ENCODE measurements around the gene ARL6IP4. TPM values are rescaled to one million over a fixed set of nuclear protein-coding genes. Genes with fewer than 3 reads are reported as not detected.

Gene ARL6IP4
- total RNA-seq, 2 donors from 2014 or later: 232 to 257 TPM

DNA sequence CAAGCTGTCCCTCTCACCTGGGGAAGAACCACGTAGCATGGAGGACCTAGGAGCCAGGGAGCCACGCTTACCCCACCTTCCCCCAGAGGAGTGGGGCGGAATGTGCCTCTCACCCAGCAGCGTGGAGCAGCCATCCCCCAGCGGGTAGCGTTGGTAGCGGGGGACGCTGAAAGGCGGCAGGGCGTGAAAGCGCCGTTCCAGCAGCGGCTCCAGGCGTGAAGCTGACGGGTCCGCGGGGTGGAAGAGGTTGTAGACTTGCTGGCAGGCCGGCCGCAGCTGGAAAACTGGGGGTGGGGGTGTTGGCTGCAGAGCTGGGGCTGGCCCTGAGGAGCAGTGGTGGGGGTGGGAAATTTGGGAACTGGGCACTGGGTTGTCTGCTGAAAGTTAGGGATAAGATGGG lies 11.9 kb downstream of the ARL6IP4 start:
- 71% methylated on average over 19 of the region's 19 CpGs for WGBS
- intact Hi-C loops (cut with DNase I): no loop called here
- no peaks in the 10 kb centered on the region for H3K9me3 ChIP-seq
- H3K4me3 ChIP-seq: no peak overlapping the region
- no peaks in the 10 kb centered on the region for H3K27me3 ChIP-seq (replicated peaks; ENCODE audit: insufficient read depth)
- H3K27ac ChIP-seq: no peak overlapping the region
- TF ChIP-seq POLR2A (IDR thresholded peaks at IDR 0.05): no peak
- no peak for TF ChIP-seq POLR2AphosphoS5 (IDR thresholded peaks at IDR 0.05)
- DNase-seq (ENCODE audit: low spot score): no peak
- no peaks in the 10 kb centered on the region for H3K36me3 ChIP-seq
- no peaks in the 10 kb centered on the region for H3K4me1 ChIP-seq (replicated peaks)

DNA sequence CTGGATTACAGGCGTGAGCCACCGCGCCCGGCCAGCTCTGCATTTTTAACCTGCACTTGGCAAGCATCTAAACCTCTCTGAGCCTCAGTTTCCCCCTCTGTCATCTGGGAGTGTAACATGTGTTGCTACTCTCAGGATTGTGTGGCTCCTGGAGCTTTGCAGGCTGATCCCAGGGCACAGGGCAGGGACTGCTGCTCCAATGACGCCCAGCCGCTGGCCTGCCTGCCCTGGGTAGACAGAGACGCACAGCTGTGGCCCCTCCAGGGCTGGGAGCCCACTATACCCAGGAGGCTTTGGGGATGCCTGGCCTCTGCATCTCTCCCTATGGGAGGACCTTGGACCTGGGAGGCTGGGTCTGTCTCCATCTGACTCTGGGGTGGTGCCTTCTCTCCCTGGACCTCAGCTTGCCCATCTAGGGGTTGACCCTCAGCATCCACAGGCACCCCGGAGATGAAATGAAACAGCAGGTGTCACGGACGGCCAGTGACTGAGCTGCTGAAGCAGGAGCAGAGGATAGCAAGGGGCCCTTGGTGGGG lies 13.7 kb downstream of the ARL6IP4 start:
- no peak overlapping the region for H3K4me3 ChIP-seq
- no peaks in the 10 kb centered on the region for H3K9me3 ChIP-seq
- no peak overlapping the region for H3K27ac ChIP-seq
- H3K36me3 ChIP-seq: no peaks in the 10 kb centered on the region
- no peaks in the 10 kb centered on the region for H3K27me3 ChIP-seq (replicated peaks; ENCODE audit: insufficient read depth)
- TF ChIP-seq POLR2AphosphoS5 (IDR thresholded peaks at IDR 0.05) (no peak), POLR2A (IDR thresholded peaks at IDR 0.05) (no peak)
- TF ChIP-seq, protein P1, sequence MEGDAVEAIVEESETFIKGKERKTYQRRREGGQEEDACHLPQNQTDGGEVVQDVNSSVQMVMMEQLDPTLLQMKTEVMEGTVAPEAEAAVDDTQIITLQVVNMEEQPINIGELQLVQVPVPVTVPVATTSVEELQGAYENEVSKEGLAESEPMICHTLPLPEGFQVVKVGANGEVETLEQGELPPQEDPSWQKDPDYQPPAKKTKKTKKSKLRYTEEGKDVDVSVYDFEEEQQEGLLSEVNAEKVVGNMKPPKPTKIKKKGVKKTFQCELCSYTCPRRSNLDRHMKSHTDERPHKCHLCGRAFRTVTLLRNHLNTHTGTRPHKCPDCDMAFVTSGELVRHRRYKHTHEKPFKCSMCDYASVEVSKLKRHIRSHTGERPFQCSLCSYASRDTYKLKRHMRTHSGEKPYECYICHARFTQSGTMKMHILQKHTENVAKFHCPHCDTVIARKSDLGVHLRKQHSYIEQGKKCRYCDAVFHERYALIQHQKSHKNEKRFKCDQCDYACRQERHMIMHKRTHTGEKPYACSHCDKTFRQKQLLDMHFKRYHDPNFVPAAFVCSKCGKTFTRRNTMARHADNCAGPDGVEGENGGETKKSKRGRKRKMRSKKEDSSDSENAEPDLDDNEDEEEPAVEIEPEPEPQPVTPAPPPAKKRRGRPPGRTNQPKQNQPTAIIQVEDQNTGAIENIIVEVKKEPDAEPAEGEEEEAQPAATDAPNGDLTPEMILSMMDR (IDR thresholded peaks at IDR 0.05): no peak
- no peak for DNase-seq (ENCODE audit: low spot score)
- H3K4me1 ChIP-seq (replicated peaks): no peaks in the 10 kb centered on the region
- WGBS: 94% methylated on average over 10 of the region's 10 CpGs
- intact Hi-C loops (cut with DNase I): no loop called here

DNA sequence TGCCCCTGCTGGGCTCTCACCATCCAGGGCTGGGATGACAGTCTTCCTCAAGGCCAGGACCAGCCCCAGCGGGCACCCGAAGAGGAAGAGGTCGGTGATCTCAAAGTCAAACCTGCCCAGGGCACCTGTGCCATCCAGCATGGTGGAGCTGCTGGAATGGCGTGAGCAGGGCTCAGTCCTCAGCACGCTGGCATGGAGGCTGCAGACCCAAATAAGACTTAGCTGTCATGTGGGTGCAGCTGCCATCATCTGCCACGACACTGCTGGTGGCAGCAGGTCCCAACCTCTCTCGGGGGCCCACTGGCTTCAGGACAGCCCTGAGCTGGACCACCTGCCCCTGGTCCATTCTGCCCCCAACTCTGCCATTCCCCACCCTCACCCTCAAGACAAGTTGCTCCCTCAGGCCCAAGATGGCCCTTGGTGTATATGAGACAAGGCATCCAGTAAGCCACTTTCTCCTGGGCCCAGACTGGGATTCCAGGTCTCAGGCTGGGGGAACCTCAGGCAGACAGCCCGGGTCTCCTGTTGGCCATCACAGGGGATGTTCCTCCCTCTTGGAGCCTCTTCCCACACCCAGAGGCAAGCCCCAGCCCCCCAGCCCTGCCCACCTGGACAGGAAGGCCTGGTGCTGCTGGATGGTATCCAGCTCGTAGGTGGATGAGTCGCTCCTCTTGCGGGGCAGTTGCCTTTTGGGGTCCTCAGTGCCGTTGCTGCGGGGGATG lies 14.5 kb downstream of the ARL6IP4 start:
- no peak overlapping the region for H3K27ac ChIP-seq
- intact Hi-C loops (cut with DNase I): no loop called here

DNA sequence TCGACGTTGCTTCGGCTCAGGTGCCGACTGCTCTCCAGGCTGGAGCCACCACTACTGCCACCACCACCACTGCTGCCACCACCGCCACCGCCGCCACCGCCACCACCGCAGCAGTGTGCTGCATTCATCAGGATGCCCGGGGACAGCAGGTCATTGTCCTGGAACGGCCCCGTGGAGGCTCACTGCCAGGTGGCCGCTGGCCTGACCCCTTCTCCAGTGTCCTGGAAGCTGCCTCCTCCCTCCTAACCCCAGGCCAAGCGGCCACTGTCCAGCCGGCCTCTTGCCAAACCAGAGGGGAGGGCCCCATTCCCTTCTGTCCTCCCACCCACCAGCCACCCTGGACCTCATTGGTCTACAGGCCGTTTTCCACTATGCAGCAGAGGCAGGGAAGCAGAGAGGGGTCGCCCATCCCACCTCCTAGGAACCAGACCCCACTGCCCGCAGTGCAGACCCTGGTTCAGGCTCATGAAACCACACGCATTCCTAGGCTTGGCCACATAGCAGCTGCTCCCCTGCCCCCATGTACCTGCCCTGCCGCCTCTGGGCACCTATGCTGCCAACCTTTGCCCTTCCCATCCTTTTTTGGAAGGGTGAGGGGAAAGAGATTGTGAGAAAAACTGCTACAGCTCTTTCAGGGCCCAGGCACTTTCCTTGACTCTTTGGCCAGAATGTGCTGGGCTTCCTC lies 15.2 kb downstream of the ARL6IP4 start:
- Histone ChIP-seq H3K4me1 (replicated peaks) (no peaks in the 10 kb centered on the region), H3K27ac (no peak overlapping the region), H3K36me3 (no peaks in the 10 kb centered on the region), H3K4me3 (no peak overlapping the region), H3K9me3 (no peaks in the 10 kb centered on the region), H3K27me3 (replicated peaks; ENCODE audit: insufficient read depth) (no peaks in the 10 kb centered on the region)
- intact Hi-C loops (cut with DNase I): no loop called here
- TF ChIP-seq POLR2A (IDR thresholded peaks at IDR 0.05): no peak
- TF ChIP-seq, protein P1 (IDR thresholded peaks at IDR 0.05): no peak
- no peak for TF ChIP-seq POLR2AphosphoS5 (IDR thresholded peaks at IDR 0.05)
- WGBS: 78% methylated on average over 15 of the region's 20 CpGs
- no peak for DNase-seq (ENCODE audit: low spot score)

More for the DNA sequence above, 14.5 kb downstream of the ARL6IP4 start:
- TF ChIP-seq, protein P1 (IDR thresholded peaks at IDR 0.05): no peak
- TF ChIP-seq POLR2A (IDR thresholded peaks at IDR 0.05) (no peak), POLR2AphosphoS5 (IDR thresholded peaks at IDR 0.05) (no peak)
- 88% methylated on average over 8 of the region's 13 CpGs for WGBS
- Histone ChIP-seq H3K27me3 (replicated peaks; ENCODE audit: insufficient read depth) (no peaks in the 10 kb centered on the region), H3K36me3 (no peaks in the 10 kb centered on the region), H3K4me3 (no peak overlapping the region), H3K9me3 (no peaks in the 10 kb centered on the region), H3K4me1 (replicated peaks) (no peaks in the 10 kb centered on the region)
- DNase-seq (ENCODE audit: low spot score): no peak

DNA sequence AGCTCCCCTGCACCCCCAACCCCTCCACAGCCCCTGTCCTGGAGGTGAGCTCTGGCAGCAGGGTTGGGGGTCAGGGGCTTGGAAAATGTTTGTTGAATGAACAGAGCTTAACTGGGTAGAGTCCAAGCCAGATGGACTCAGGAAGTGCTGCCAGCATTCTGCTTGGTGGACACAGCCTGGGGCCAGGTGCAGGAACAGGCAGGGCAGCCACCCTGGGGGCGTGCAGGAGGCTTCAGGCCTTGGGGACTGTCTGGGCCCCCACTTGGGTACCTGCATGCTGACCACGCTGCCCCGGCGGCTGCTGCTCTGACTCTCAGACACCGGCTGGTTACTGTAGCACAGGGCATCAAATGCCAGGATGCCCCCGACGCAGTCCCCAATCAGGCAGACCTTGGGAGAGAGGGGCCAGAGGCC lies 15.7 kb downstream of the ARL6IP4 start:
- H3K4me1 ChIP-seq (replicated peaks): no peaks in the 10 kb centered on the region
- H3K27ac ChIP-seq: no peak overlapping the region

More for the DNA sequence above, 15.7 kb downstream of the ARL6IP4 start:
- DNase-seq (ENCODE audit: low spot score): no peak
- intact Hi-C loops (cut with DNase I): no loop called here
- Histone ChIP-seq H3K27me3 (replicated peaks; ENCODE audit: insufficient read depth) (no peaks in the 10 kb centered on the region), H3K4me3 (no peak overlapping the region), H3K36me3 (no peaks in the 10 kb centered on the region), H3K9me3 (no peaks in the 10 kb centered on the region)
- 90% methylated on average over 7 of the region's 7 CpGs for WGBS
- TF ChIP-seq POLR2A (IDR thresholded peaks at IDR 0.05): no peak
